IMR-90 (cell line): ENCODE measurements around the gene KLHL8. TPM values are rescaled to one million over a fixed set of nuclear protein-coding genes. Genes with fewer than 3 reads are reported as not detected.

ENCODE experiments used
- ATAC-seq: fragments of 200-7000 bp; cut with Tn5 transposase; 2 replicates; pipeline ENCODE4 v1.9.1; 2020; ENCODE audit warnings: low read depth, mild to moderate bottlenecking, moderate library complexity
- BruUV-seq: library from RNA; stranded (reverse); fragments of 400-500 nt; replicated peaks from 2 replicates; lab custom pipeline; 2021; lab: Mats Ljungman, UMichigan
- CTCF ChIA-PET: fragments of 300-600 bp; formaldehyde crosslinking; extraction: SDS; loops from one replicate; lab custom pipeline; 2021; ENCODE audit warnings: antibody characterized with exemption; lab: Yijun Ruan, JAX
- POLR2A ChIA-PET: fragments of 300-600 bp; sonication (Branson Sonifier 250); formaldehyde crosslinking; loops from one replicate; lab custom pipeline; 2022; ENCODE audit warnings: antibody characterized with exemption; ENCODE audit not compliant: unreplicated experiment; lab: Charles Lee
- DNase-seq: peaks from one replicate; pipeline ENCODE4 v3.0.0; 2013
- H2AFZ ChIP-seq: replicated peaks from 2 replicates; pipeline ENCODE3; 2013; ENCODE audit warnings: low read length, mild to moderate bottlenecking; ENCODE audit not compliant: poor library complexity
- H2AK5ac ChIP-seq: 2 replicates; pipeline ENCODE4 v1.6.1; 2013; ENCODE audit warnings: low read depth, low read length, inconsistent platforms
- H2AK9ac ChIP-seq: replicated peaks from 2 replicates; pipeline ENCODE3; 2013; ENCODE audit warnings: mild to moderate bottlenecking, low read depth, low read length, moderate library complexity; ENCODE audit not compliant: poor library complexity
- H2BK120ac ChIP-seq: 2 replicates; pipeline ENCODE4 v1.6.1; 2013; ENCODE audit warnings: low read depth, low read length, inconsistent platforms
- H2BK15ac ChIP-seq: 3 replicates; pipeline ENCODE4 v1.6.1; 2013; ENCODE audit warnings: low read depth, low read length, inconsistent platforms
- H2BK20ac ChIP-seq: 2 replicates; pipeline ENCODE4 v1.6.1; 2013; ENCODE audit warnings: low read depth, mild to moderate bottlenecking, inconsistent platforms, low read length, moderate library complexity
- H2BK5ac ChIP-seq: 2 replicates; pipeline ENCODE4 v1.6.1; 2013; ENCODE audit warnings: mild to moderate bottlenecking, low read depth, low read length, inconsistent platforms; ENCODE audit not compliant: poor library complexity, severe bottlenecking
- H3K14ac ChIP-seq: replicated peaks from 2 replicates; pipeline ENCODE4 v1.6.1; 2013; ENCODE audit warnings: low read depth, low read length, inconsistent platforms
- H3K18ac ChIP-seq: 2 replicates; pipeline ENCODE4 v1.6.1; 2013; ENCODE audit warnings: low read depth, low read length, control low read depth
- H3K23ac ChIP-seq: 2 replicates; pipeline ENCODE4 v1.6.1; 2013; ENCODE audit warnings: low read depth, low read length, inconsistent platforms
- H3K27ac ChIP-seq: 2 replicates; pipeline ENCODE4 v1.5.1; 2013; ENCODE audit warnings: mild to moderate bottlenecking, control low read depth, low read length; ENCODE audit not compliant: insufficient read depth
- H3K27me3 ChIP-seq: 2 replicates; pipeline ENCODE4 v1.6.1; 2013; ENCODE audit warnings: low read length; ENCODE audit not compliant: control insufficient read depth, insufficient read depth
- H3K36me3 ChIP-seq: 2 replicates; pipeline ENCODE4 v1.6.1; 2013; ENCODE audit warnings: low read length, mixed read lengths; ENCODE audit not compliant: control insufficient read depth, insufficient read depth
- H3K4ac ChIP-seq: 2 replicates; pipeline ENCODE4 v1.6.1; 2013; ENCODE audit warnings: low read depth, low read length, inconsistent platforms
- H3K4me1 ChIP-seq: 2 replicates; pipeline ENCODE4 v1.6.1; 2013; ENCODE audit warnings: low read length, mixed read lengths; ENCODE audit not compliant: control insufficient read depth, insufficient read depth
- H3K4me2 ChIP-seq: 2 replicates; pipeline ENCODE4 v1.6.1; 2013; ENCODE audit warnings: low read depth, mild to moderate bottlenecking, control low read depth, low read length, moderate library complexity
- H3K4me3 ChIP-seq: 2 replicates; pipeline ENCODE4 v1.5.1; 2013; ENCODE audit warnings: low read depth, mild to moderate bottlenecking, control low read depth, low read length, moderate library complexity; ENCODE audit not compliant: insufficient read depth
- H3K56ac ChIP-seq: 2 replicates; pipeline ENCODE4 v1.6.1; 2013; ENCODE audit warnings: low read length, inconsistent platforms; ENCODE audit not compliant: insufficient read depth; ENCODE audit errors: extremely low read depth
- H3K79me1 ChIP-seq, 2 experiments: 2 replicates each; pipeline ENCODE4 v1.6.1; 2013; ENCODE audit warnings: low read length in 2 of 2, inconsistent platforms in 1 of 2, low read depth in 1 of 2
- H3K9ac ChIP-seq: 2 replicates; pipeline ENCODE4 v1.6.1; 2013; ENCODE audit warnings: low read depth, low read length, control low read depth
- H3K9me1 ChIP-seq: 2 replicates; pipeline ENCODE4 v1.6.1; 2013; ENCODE audit warnings: low read length, inconsistent platforms; ENCODE audit not compliant: insufficient read depth
- H3K9me3 ChIP-seq: 2 replicates; pipeline ENCODE4 v1.6.1; 2013; ENCODE audit warnings: low read length; ENCODE audit not compliant: control insufficient read depth, insufficient read depth
- H4K20me1 ChIP-seq: 2 replicates; pipeline ENCODE4 v1.6.1; 2013; ENCODE audit warnings: low read length, inconsistent platforms; ENCODE audit not compliant: insufficient read depth
- H4K5ac ChIP-seq: 2 replicates; pipeline ENCODE4 v1.6.1; 2013; ENCODE audit warnings: mild to moderate bottlenecking, low read depth, low read length, control low read depth
- H4K8ac ChIP-seq, 2 experiments: 2 replicates each; pipeline ENCODE4 v1.6.1; 2013; ENCODE audit warnings: low read depth in 2 of 2, low read length in 2 of 2, control low read depth in 1 of 2, inconsistent platforms in 1 of 2
- H4K91ac ChIP-seq: 2 replicates; pipeline ENCODE4 v1.6.1; 2013; ENCODE audit warnings: low read depth, low read length, inconsistent platforms; ENCODE audit not compliant: insufficient read depth
- BHLHE40 ChIP-seq: fragments of 150-350 bp; IDR thresholded peaks from 2 replicates; pipeline ENCODE4 v1.6.1; 2016; ENCODE audit warnings: mild to moderate bottlenecking, low read depth, low read length
- CHD1 ChIP-seq: IDR thresholded peaks from 2 replicates; pipeline ENCODE4 v1.6.1; 2012; ENCODE audit warnings: low read depth, low read length, improper control_type of control experiment
- ELK1 ChIP-seq: fragments of 150-350 bp; IDR thresholded peaks from 2 replicates; pipeline ENCODE4 v1.6.1; 2016; ENCODE audit warnings: low read depth, mild to moderate bottlenecking, low read length, moderate library complexity, borderline replicate concordance
- FOS ChIP-seq: fragments of 150-350 bp; IDR thresholded peaks from 2 replicates; pipeline ENCODE4 v1.6.1; 2016; ENCODE audit warnings: low read depth, low read length
- MAFK ChIP-seq: IDR thresholded peaks from 2 replicates; pipeline ENCODE4 v1.6.1; 2012; ENCODE audit warnings: low read depth, low read length, improper control_type of control experiment
- MAZ ChIP-seq: IDR thresholded peaks from 2 replicates; pipeline ENCODE4 v1.6.1; 2012; ENCODE audit warnings: low read depth, mild to moderate bottlenecking, low read length, improper control_type of control experiment, moderate library complexity, borderline replicate concordance
- MXI1 ChIP-seq: IDR thresholded peaks from 2 replicates; pipeline ENCODE4 v1.6.1; 2012; ENCODE audit warnings: low read depth, mild to moderate bottlenecking, low read length, moderate library complexity, borderline replicate concordance
- NFE2L2 ChIP-seq: fragments of 150-350 bp; IDR thresholded peaks from 2 replicates; pipeline ENCODE4 v1.6.1; 2016; ENCODE audit warnings: low read depth, mild to moderate bottlenecking, low read length
- POLR2A ChIP-seq: IDR thresholded peaks from 2 replicates; pipeline ENCODE4 v1.6.1; 2012; ENCODE audit warnings: mild to moderate bottlenecking, low read depth, low read length
- RAD21 ChIP-seq: IDR thresholded peaks from 2 replicates; pipeline ENCODE4 v1.6.1; 2012; ENCODE audit warnings: low read length, improper control_type of control experiment
- RCOR1 ChIP-seq: IDR thresholded peaks from 2 replicates; pipeline ENCODE4 v1.6.1; 2012; ENCODE audit warnings: mild to moderate bottlenecking, low read length, improper control_type of control experiment; ENCODE audit not compliant: insufficient replicate concordance
- RFX5 ChIP-seq: IDR thresholded peaks from 2 replicates; pipeline ENCODE4 v1.8.0; 2012; ENCODE audit warnings: low read depth, mild to moderate bottlenecking, low read length, moderate library complexity
- SMC3 ChIP-seq: fragments of 150-350 bp; IDR thresholded peaks from 2 replicates; pipeline ENCODE4 v1.6.1; 2016; ENCODE audit warnings: low read depth, mild to moderate bottlenecking, antibody characterized with exemption, low read length, moderate library complexity
- WGBS, 2 experiments: methylation state at CpG; one replicate each; pipeline versions ENCODE4 v1.1.5 to v1.1.7; 2013; ENCODE audit warnings: missing lambda C conversion rate in 2 of 2; ENCODE audit not compliant: insufficient read length in 1 of 2; ENCODE audit errors: extremely low coverage in 2 of 2; 5-methylcytosine and 5-hydroxymethylcytosine counted together
- dilution Hi-C: fragments of 300-500 bp; cut with HindIII; formaldehyde crosslinking; loops from one replicate; pipeline ENCODE4 v1.14.3; 2018; ENCODE audit warnings: low sequenced_read_pairs; ENCODE audit not compliant: unreplicated experiment
- in situ Hi-C: fragments of 300-500 bp; cut with MboI; formaldehyde crosslinking; loops from 3 replicates; pipeline ENCODE4 v1.14.3; 2019; ENCODE audit warnings: low sequenced_read_pairs, inconsistent platforms, mixed read lengths
- intact Hi-C: fragments of 100-400 bp; cut with micrococcal nuclease; formaldehyde crosslinking; loops from 2 replicates; pipeline ENCODE4 v1.10.0; 2022
- polyA plus RNA-seq, 3 experiments: library from polyadenylated mRNA; depleted of rRNA; stranded (reverse); fragments of >200 nt; gene quantifications; 2 replicates each; pipeline ENCODE4 v1.2.3, GENCODE V29; 2012; ENCODE audit warnings: low replicate concordance in 1 of 3
- total RNA-seq: library from RNA; depleted of rRNA; stranded (reverse); fragments of >200 nt; gene quantifications from 2 replicates; pipeline ENCODE4 v1.2.3, GENCODE V29; 2012
- TF ChIP-seq, protein P1 (sequence below): fragments of 150-350 bp; IDR thresholded peaks from 2 replicates; pipeline ENCODE4 v1.6.1; 2017; ENCODE audit warnings: mild to moderate bottlenecking, antibody characterized with exemption, low read length, low read depth
- TF ChIP-seq, protein P2 (sequence below): conservative IDR thresholded peaks from 2 replicates; pipeline ENCODE4 v1.5.1; 2012; ENCODE audit warnings: mild to moderate bottlenecking, low read depth, low read length, improper control_type of control experiment

The KLHL8 gene
- total and polyA plus RNA-seq, 2 of the 4 experiments (the other 2 are of a cell fraction) = 3.1 to 9.5 TPM

DNA sequence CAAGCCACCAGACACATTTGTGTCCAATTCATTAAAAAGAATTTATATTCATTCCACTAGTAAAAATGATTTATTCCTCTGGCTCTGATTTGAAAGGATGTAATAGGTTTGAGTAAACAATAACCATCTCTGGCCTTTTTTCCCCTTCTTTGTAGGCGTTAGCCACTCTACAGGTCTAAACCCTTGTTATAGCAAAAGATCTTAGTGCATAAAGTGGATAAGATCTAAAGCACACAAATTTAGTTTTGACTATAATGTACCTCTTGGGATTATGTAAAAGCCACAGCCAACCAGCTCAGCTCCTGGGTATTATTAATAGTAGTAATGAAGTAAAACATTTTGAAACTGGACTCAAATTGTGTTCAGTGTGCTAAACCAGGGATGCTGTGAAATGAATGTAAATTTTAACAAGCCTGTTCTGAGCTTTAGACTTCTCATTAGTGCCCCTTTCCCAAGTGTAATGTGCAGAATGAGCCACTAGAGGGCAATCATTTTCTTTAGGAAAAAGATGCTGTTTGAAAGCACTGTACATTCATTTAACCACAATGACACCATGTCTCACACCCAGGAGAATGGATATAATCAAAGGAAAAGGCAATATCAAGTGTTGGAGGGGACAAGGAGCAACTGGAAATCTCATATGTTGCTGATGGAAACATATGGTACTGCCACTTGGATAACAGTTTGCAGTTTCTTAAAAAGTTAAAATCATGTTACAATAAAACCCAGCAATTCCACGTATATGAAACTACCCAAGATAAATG lies 69.7 kb downstream of the KLHL8 start:
- Histone ChIP-seq H3K27ac (no peak overlapping the region), H3K9me1 (no peaks in the 10 kb centered on the region), H4K91ac (no peak overlapping the region), H2AK5ac (no peak overlapping the region), H2BK120ac (no peak overlapping the region), H2AK9ac (no peak overlapping the region), H4K20me1 (no peaks in the 10 kb centered on the region), H3K4me2 (no peak overlapping the region), H3K79me1 (no peaks in the 10 kb centered on the region), H3K36me3 (no peaks in the 10 kb centered on the region), H3K14ac (no peak overlapping the region), H3K4me3 (no peak overlapping the region), H3K4ac (no peak overlapping the region), H3K56ac (no peak overlapping the region), H4K5ac (no peak overlapping the region), H3K9ac (no peak overlapping the region), H3K4me1 (no peaks in the 10 kb centered on the region), H3K23ac (no peak overlapping the region), H2BK5ac (no peak overlapping the region), H2AFZ (no peak overlapping the region), H2BK15ac (no peak overlapping the region), H3K9me3 (no peaks in the 10 kb centered on the region), H4K8ac (no peak overlapping the region), H2BK20ac (no peak overlapping the region), H3K27me3 (no peaks in the 10 kb centered on the region), H3K18ac (no peak overlapping the region)
- DNase-seq (peak; percentile 71), ATAC-seq (peak; percentile 89)
- dilution Hi-C loops = no loop called here
- ChIA-PET POLR2A (no interaction called here), CTCF (interaction anchor here (0.5 to 1.6 kb wide), 15 partner anchors 9 to 780 kb away, joined by 3 to 8 read pairs (median 3); no protein-coding TSS in a partner anchor)
- no CpG with 5 or more reads among the region's 2 CpGs for WGBS, 2 experiments
- in situ Hi-C loops = no loop called here
- intact Hi-C loops = loop anchor here (1.0 to 5.0 kb wide), 4 partner anchors 67 to 315 kb away; no protein-coding TSS in a partner anchor
- BruUV-seq = no TSS peak
- TF ChIP-seq, protein P1, sequence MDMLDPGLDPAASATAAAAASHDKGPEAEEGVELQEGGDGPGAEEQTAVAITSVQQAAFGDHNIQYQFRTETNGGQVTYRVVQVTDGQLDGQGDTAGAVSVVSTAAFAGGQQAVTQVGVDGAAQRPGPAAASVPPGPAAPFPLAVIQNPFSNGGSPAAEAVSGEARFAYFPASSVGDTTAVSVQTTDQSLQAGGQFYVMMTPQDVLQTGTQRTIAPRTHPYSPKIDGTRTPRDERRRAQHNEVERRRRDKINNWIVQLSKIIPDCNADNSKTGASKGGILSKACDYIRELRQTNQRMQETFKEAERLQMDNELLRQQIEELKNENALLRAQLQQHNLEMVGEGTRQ = no peak
- TF ChIP-seq RFX5 = no peak
- TF ChIP-seq NFE2L2 = no peak
- no peak for TF ChIP-seq MAZ
- TF ChIP-seq SMC3 = peak; percentile 78
- TF ChIP-seq MXI1 = no peak
- TF ChIP-seq MAFK = no peak
- peak; percentile 80 for TF ChIP-seq RAD21
- no peak for TF ChIP-seq ELK1
- TF ChIP-seq CHD1 = no peak
- no peak for TF ChIP-seq POLR2A
- no peak for TF ChIP-seq FOS
- no peak for TF ChIP-seq BHLHE40
- TF ChIP-seq, protein P2, sequence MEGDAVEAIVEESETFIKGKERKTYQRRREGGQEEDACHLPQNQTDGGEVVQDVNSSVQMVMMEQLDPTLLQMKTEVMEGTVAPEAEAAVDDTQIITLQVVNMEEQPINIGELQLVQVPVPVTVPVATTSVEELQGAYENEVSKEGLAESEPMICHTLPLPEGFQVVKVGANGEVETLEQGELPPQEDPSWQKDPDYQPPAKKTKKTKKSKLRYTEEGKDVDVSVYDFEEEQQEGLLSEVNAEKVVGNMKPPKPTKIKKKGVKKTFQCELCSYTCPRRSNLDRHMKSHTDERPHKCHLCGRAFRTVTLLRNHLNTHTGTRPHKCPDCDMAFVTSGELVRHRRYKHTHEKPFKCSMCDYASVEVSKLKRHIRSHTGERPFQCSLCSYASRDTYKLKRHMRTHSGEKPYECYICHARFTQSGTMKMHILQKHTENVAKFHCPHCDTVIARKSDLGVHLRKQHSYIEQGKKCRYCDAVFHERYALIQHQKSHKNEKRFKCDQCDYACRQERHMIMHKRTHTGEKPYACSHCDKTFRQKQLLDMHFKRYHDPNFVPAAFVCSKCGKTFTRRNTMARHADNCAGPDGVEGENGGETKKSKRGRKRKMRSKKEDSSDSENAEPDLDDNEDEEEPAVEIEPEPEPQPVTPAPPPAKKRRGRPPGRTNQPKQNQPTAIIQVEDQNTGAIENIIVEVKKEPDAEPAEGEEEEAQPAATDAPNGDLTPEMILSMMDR = peak; percentile 82
- TF ChIP-seq RCOR1 = no peak
